ENCODE results near the gene NFE2L3. TPM values are rescaled to one million over a fixed set of nuclear protein-coding genes. Genes with fewer than 3 reads are reported as not detected.

Gene NFE2L3
- total and polyA plus RNA-seq, 9 of the 15 experiments (the other 6 are each of a cell fraction or from before 2014, with no cell fraction given): 2.9 to 16.9 (median 12.4) TPM

- TF ChIP-seq LEF1 (IDR thresholded peaks at IDR 0.05): 0 out of 2 replicates have a peak, but pooled peaks have one; percentile 13
- TF ChIP-seq XRCC3 (IDR thresholded peaks at IDR 0.05): 0 out of 2 replicates have a peak, but pooled peaks have one; percentile 52
- TF ChIP-seq PCBP2 (IDR thresholded peaks at IDR 0.05; ENCODE audit: low read depth, low read length, poor library complexity, severe bottlenecking): peak; percentile 61
- TF ChIP-seq ELF4 (CRISPR knock-in tag; IDR thresholded peaks at IDR 0.05): no peak
- TF ChIP-seq ZKSCAN8 (CRISPR knock-in tag; IDR thresholded peaks at IDR 0.05): no peak
- TF ChIP-seq ZNF76 (CRISPR knock-in tag; IDR thresholded peaks at IDR 0.05; ENCODE audit: borderline replicate concordance): no peak
- no peak for TF ChIP-seq EWSR1 (IDR thresholded peaks at IDR 0.05; ENCODE audit: borderline replicate concordance, low read depth, partially characterized antibody)
- TF ChIP-seq ZNF12 (CRISPR knock-in tag; IDR thresholded peaks at IDR 0.05): peak; percentile 2; the same call in 1 of the 2 replicates
- TF ChIP-seq EZH2 (IDR thresholded peaks at IDR 0.05; ENCODE audit: borderline replicate concordance, low read depth, low read length): no peak
- TF ChIP-seq RBFOX2 (IDR thresholded peaks at IDR 0.05; ENCODE audit: low read depth, low read length): no peak
- no peak for TF ChIP-seq ZNF280A (IDR thresholded peaks at IDR 0.05; ENCODE audit: low read depth, partially characterized antibody)
- peak; percentile 51 for TF ChIP-seq TAF1 (IDR thresholded peaks at IDR 0.05; ENCODE audit: control insufficient read depth, extremely low read depth, insufficient read depth, low read length, severe bottlenecking)
- no peak for TF ChIP-seq DMBX1 (CRISPR knock-in tag; IDR thresholded peaks at IDR 0.05; ENCODE audit: borderline replicate concordance)
- peak; percentile 91 for TF ChIP-seq U2AF1 (optimal IDR thresholded peaks at IDR 0.05; ENCODE audit: low read depth, low read length)
- TF ChIP-seq HCFC1 (IDR thresholded peaks at IDR 0.05; ENCODE audit: low read depth, low read length): 0 out of 2 replicates have a peak, but pooled peaks have one; percentile 16
- peak; percentile 91 for TF ChIP-seq RBM22 (IDR thresholded peaks at IDR 0.05; ENCODE audit: low read depth, low read length, poor library complexity, severe bottlenecking)
These were observed 47.5 kb downstream of the NFE2L3 start (continued) for GRCh38 chr7:26199301-26200037.
